ENCODE data around the gene STK36. TPM values are rescaled to one million over a fixed set of nuclear protein-coding genes. Genes with fewer than 3 reads are reported as not detected.

Gene STK36
- total RNA-seq, 1 donor from 2014 or later, result 42.7 TPM

- Mint-ChIP-seq H3K4me1 (ENCODE audit: low read depth) (peaks cover 33% of the 10 kb centered on the region), H3K4me3 (ENCODE audit: unreplicated experiment) (no peak overlapping the region), H3K36me3 (ENCODE audit: low read depth) (peaks cover 11% of the 10 kb centered on the region), H3K27me3 (ENCODE audit: low read depth) (no peaks in the 10 kb centered on the region), H3K9me3 (ENCODE audit: low read depth) (peaks cover 10% of the 10 kb centered on the region), H3K27ac (ENCODE audit: unreplicated experiment) (peak overlapping the region; percentile 36)
- DNase-seq (ENCODE audit: low spot score), result no peak
- no peak for TF ChIP-seq CTCF (IDR thresholded peaks at IDR 0.05)
Observed at GRCh38 chr2:218729640-218730039, 57.8 kb downstream of the STK36 start.

- Mint-ChIP-seq H3K27me3 (ENCODE audit: low read depth) (no peaks in the 10 kb centered on the region), H3K4me3 (ENCODE audit: unreplicated experiment) (no peak overlapping the region), H3K27ac (ENCODE audit: unreplicated experiment) (peak overlapping the region; percentile 87), H3K4me1 (ENCODE audit: low read depth) (peaks cover 44% of the 10 kb centered on the region), H3K36me3 (ENCODE audit: low read depth) (peaks cover 6% of the 10 kb centered on the region), H3K9me3 (ENCODE audit: low read depth) (peaks cover 4% of the 10 kb centered on the region)
- no peak for DNase-seq (ENCODE audit: low spot score)
- no peak for TF ChIP-seq CTCF (IDR thresholded peaks at IDR 0.05)
Observed at GRCh38 chr2:218732052-218732760, 60.3 kb downstream of the STK36 start.

GRCh38 chr2:218732761-218733158 lies 60.9 kb downstream of the STK36 start:
- Mint-ChIP-seq H3K9me3 (ENCODE audit: low read depth) (peaks cover 2% of the 10 kb centered on the region), H3K4me3 (ENCODE audit: unreplicated experiment) (no peak overlapping the region), H3K27me3 (ENCODE audit: low read depth) (no peaks in the 10 kb centered on the region), H3K4me1 (ENCODE audit: low read depth) (peaks cover 42% of the 10 kb centered on the region), H3K36me3 (ENCODE audit: low read depth) (peaks cover 4% of the 10 kb centered on the region), H3K27ac (ENCODE audit: unreplicated experiment) (peak overlapping the region; percentile 87)
- no peak for TF ChIP-seq CTCF (IDR thresholded peaks at IDR 0.05)
- DNase-seq (ENCODE audit: low spot score), result no peak

- Mint-ChIP-seq H3K9me3 (ENCODE audit: low read depth) (no peaks in the 10 kb centered on the region), H3K27ac (ENCODE audit: unreplicated experiment) (peak overlapping the region; percentile 87), H3K27me3 (ENCODE audit: low read depth) (no peaks in the 10 kb centered on the region), H3K36me3 (ENCODE audit: low read depth) (peaks cover 9% of the 10 kb centered on the region), H3K4me3 (ENCODE audit: unreplicated experiment) (no peak overlapping the region), H3K4me1 (ENCODE audit: low read depth) (peaks cover 41% of the 10 kb centered on the region)
- no peak for TF ChIP-seq CTCF (IDR thresholded peaks at IDR 0.05)
- no peak for DNase-seq (ENCODE audit: low spot score)
Observed at GRCh38 chr2:218733171-218734021, 61.5 kb downstream of the STK36 start.

- TF ChIP-seq CTCF (IDR thresholded peaks at IDR 0.05), result no peak
- no peak overlapping the region for H3K4me3 Mint-ChIP-seq (ENCODE audit: unreplicated experiment)
- H3K36me3 Mint-ChIP-seq (ENCODE audit: low read depth), result peaks cover 11% of the 10 kb centered on the region
- peaks cover 41% of the 10 kb centered on the region for H3K4me1 Mint-ChIP-seq (ENCODE audit: low read depth)
- no peak for DNase-seq (ENCODE audit: low spot score)
- H3K27ac Mint-ChIP-seq (ENCODE audit: unreplicated experiment), result no peak overlapping the region
- no peaks in the 10 kb centered on the region for H3K9me3 Mint-ChIP-seq (ENCODE audit: low read depth)
- no peaks in the 10 kb centered on the region for H3K27me3 Mint-ChIP-seq (ENCODE audit: low read depth)
Observed at GRCh38 chr2:218734190-218734975, 62.5 kb downstream of the STK36 start.

Measured in chondrocyte (in vitro differentiated cells).